Measurements from ENCODE around the gene DPM1.

The DPM1 gene

DNA sequence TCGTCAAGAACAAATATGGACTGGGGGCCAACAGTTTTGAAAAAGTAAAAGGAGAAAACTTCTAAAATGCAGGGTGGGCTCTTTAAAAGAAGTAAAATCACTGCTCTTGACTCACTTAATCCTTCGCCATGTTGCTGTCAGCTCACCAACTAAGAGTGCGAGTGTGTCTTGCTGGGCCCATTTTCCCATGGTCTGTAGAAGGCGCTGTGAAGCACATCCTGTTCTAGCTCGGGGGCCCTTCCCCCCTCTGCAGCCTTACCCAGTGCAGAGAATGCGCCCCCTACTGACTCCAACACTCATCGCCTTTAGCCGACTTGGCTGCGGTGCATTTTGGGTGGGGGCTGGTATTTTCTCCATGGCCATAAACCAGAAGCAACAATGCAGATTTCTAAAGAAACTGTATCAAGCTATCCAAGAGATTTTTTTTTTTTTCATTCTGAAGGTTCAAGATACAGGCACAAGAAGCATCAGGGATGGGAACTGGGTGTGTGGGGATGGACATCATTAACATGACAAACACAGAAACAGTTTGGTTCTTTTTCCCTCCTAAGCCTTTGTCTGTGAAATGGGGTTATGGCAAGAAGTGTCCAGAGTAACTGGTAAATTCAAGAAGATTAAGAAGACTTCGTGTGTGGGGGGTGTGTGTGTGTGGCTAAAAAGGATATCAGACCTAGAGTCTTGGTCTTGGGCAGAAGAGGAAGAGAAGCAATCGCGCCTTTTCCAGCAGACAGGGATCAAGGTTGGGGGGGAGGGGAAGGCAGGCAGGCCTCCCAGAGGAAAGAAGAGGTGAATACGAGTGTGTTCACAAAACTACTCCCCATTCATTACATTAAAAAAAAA lies 28.8 kb downstream of the DPM1 start:
- Mint-ChIP-seq H3K4me3 (peak overlapping the region; percentile 85), H3K4me1 (ENCODE audit: low read depth) (peaks cover 61% of the 10 kb centered on the region), H3K27me3 (no peaks in the 10 kb centered on the region), H3K9me3 (no peaks in the 10 kb centered on the region), H3K27ac (peak overlapping the region; percentile 92), H3K36me3 (ENCODE audit: low read depth) (peaks cover 85% of the 10 kb centered on the region)
- DNase-seq: peak; percentile 88

DNA sequence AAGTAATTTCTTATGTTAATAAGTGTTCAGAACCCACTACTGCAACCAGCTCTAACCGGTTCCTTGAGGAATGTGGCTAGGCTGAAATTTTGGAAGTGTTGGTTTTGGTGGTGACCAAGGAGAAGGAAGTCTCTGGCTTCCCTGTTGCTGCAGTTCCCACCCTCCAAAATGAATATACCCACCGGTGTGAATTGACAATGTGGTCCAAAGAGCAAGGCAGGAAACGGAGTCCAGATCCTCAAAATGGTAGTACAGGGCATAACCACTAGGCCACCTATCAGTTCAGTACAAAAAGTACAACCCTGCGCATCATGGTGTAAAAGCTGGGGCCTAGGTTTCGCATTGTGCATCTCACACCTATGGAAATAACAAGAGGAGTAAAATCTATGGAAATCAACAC lies 29.9 kb downstream of the DPM1 start:
- H3K9me3 Mint-ChIP-seq: no peaks in the 10 kb centered on the region
- H3K4me3 Mint-ChIP-seq: peak overlapping the region; percentile 85
- H3K36me3 Mint-ChIP-seq (ENCODE audit: low read depth): peaks cover 87% of the 10 kb centered on the region
- H3K27me3 Mint-ChIP-seq: no peaks in the 10 kb centered on the region
- peak overlapping the region; percentile 92 for H3K27ac Mint-ChIP-seq
- H3K4me1 Mint-ChIP-seq (ENCODE audit: low read depth): peaks cover 70% of the 10 kb centered on the region
- no peak for DNase-seq

DNA sequence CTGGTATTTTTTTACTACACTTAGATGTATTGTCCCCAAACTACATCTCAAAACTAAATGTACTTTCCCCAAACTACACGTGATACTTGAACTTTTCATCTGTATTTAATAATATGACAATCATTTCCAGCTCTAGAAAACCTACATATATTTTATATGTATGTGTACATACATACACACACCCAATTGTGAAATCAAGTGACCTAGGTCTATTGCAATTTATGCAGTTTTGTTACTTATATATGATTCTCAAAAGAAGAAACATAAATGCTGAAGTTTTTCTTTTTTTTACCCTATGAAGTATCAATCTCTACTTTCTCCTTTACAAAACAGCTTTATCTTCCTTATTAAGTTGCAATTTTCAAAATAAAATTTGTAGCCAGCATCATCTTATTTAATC lies 31.8 kb downstream of the DPM1 start:
- Mint-ChIP-seq H3K4me1 (ENCODE audit: low read depth) (peaks cover 73% of the 10 kb centered on the region), H3K36me3 (ENCODE audit: low read depth) (peaks cover 86% of the 10 kb centered on the region), H3K4me3 (peak overlapping the region; percentile 35), H3K27me3 (no peaks in the 10 kb centered on the region), H3K9me3 (no peaks in the 10 kb centered on the region), H3K27ac (no peak overlapping the region)
- DNase-seq: no peak

DNA sequence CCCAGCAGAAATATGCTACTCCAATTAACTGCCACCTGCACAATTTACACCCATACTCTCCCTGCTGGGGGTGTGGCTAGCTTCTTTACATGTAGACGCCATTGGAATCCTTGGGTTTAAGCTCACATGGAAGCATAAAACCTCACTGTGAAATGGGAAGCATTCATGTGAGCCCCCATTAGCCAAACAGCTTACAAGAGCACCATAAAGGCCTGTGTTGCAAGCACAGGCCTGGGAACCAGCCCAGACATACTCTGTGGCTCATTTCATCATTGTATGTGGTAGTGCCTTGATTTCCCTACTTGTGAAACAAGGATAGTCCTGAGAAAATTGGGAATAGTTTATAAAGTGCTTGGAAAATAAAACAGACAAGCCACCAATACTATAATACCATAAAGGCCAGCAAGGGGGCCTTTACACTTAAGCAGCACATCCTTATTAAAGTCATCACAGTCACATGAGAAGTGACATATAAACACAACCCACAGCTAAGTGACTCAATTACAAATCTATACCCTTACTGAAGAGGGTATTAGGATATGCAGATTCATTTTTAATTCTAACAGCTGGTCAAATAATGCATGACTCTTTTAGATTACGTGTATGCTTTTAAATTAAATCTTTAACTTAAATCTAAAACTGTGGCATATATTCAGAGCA lies 33.9 kb downstream of the DPM1 start:
- H3K4me3 Mint-ChIP-seq: no peak overlapping the region
- H3K36me3 Mint-ChIP-seq (ENCODE audit: low read depth): peaks cover 88% of the 10 kb centered on the region
- H3K27me3 Mint-ChIP-seq: no peaks in the 10 kb centered on the region
- no peaks in the 10 kb centered on the region for H3K9me3 Mint-ChIP-seq
- DNase-seq: no peak
- peaks cover 87% of the 10 kb centered on the region for H3K4me1 Mint-ChIP-seq (ENCODE audit: low read depth)
- H3K27ac Mint-ChIP-seq: peak overlapping the region; percentile 77

DNA sequence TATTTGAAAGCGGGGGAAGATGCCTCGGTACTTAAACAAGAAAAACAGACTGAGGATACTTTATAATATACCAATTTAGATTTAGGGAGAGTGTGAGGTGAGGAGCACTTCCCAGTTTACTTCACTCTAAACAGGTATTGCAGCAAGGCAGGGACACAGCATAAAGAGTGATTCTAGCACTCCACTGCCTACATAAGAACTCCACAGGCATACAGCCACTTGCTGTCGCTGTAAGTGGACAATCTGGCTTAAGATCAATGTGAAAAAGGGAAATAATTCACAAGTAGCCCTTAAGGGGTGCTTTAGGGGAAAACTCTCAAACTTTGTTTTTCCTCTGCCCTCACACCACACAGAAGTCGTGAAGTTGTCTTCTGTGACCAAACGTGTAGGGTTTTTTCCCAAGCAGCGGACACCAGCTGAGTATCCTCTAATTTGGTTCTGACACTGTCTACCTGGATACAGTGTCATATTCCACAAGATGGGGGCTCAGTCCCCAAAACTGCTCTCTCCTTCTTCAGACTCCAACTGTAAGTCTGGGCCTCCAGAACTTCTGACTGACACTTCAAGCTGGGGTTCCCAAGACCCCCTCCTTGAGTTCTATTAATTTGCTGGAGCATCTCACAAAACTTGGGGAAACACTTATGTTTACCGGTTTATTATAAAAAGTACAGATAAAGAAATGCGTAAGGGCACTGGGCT lies 36.4 kb downstream of the DPM1 start:
- Mint-ChIP-seq H3K27me3 (no peaks in the 10 kb centered on the region), H3K4me1 (ENCODE audit: low read depth) (peaks cover 87% of the 10 kb centered on the region), H3K9me3 (no peaks in the 10 kb centered on the region), H3K36me3 (ENCODE audit: low read depth) (peaks cover 85% of the 10 kb centered on the region), H3K4me3 (no peak overlapping the region), H3K27ac (peak overlapping the region; percentile 70)
- DNase-seq: no peak

DNA sequence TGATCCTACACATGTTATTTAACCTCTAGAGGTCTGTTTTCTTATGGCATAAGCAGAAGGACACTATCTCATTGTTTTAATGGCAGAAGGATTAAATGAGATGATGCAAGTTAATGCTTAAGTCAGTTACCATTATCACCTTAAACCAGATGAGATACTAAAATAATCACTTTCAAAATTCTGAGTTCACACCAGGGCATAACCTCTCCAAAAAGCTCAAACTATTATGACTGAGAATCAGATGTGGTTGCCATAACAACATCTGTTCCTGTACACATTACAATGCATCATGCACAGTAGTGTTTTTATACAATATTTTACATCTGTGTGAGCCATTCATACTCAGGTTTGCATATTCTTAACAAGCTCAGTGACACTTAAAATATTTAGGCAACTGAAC lies 37.3 kb downstream of the DPM1 start:
- no peaks in the 10 kb centered on the region for H3K27me3 Mint-ChIP-seq
- peaks cover 88% of the 10 kb centered on the region for H3K36me3 Mint-ChIP-seq (ENCODE audit: low read depth)
- peak overlapping the region; percentile 13 for H3K27ac Mint-ChIP-seq
- no peaks in the 10 kb centered on the region for H3K9me3 Mint-ChIP-seq
- H3K4me3 Mint-ChIP-seq: no peak overlapping the region
- H3K4me1 Mint-ChIP-seq (ENCODE audit: low read depth): peaks cover 91% of the 10 kb centered on the region
- no peak for DNase-seq

DNA sequence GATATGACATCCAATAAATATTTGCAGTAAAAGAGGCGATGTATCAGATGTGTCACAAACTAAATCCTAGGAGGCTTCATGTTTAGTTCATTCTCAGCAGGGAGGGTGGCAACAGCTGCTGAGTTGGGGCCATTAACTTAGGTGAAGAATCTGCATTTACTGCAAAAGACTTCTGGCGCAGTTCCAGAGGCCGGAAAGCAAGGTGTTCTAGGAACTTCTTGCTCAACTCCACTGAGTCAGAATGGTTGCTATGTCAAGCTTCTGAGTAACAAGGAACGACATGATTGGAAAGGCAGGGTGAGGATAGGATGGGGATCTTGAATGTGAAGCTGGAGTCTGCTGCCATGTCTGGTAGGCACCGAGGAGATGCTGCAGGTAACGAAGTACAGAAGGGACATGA lies 38.8 kb downstream of the DPM1 start:
- Mint-ChIP-seq H3K27me3 (no peaks in the 10 kb centered on the region), H3K27ac (peak overlapping the region; percentile 66), H3K4me3 (no peak overlapping the region), H3K36me3 (ENCODE audit: low read depth) (peaks cover 85% of the 10 kb centered on the region), H3K9me3 (no peaks in the 10 kb centered on the region), H3K4me1 (ENCODE audit: low read depth) (peaks cover 91% of the 10 kb centered on the region)
- no peak for DNase-seq

DNA sequence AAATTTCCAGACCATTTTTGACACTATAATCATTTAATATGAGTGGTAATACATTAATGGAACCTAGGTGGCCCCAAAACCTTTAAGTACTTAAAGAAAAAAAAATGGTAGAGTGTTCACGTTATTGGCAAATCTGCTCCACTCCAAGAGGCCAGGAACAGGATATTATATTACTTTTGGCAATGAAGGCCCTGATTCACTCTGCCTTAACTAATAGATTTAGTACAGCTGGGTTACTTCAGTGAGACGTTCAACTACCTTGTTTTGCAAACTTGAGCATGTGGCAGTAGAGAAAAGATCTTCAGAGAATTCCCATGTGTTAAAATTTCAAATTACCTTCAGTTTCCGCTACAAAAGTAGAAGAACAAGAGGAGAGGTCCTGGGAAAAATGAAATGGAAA lies 39.9 kb downstream of the DPM1 start:
- no peak for DNase-seq
- peak overlapping the region; percentile 41 for H3K27ac Mint-ChIP-seq
- H3K4me1 Mint-ChIP-seq (ENCODE audit: low read depth): peaks cover 92% of the 10 kb centered on the region
- H3K9me3 Mint-ChIP-seq: no peaks in the 10 kb centered on the region
- peaks cover 85% of the 10 kb centered on the region for H3K36me3 Mint-ChIP-seq (ENCODE audit: low read depth)
- no peak overlapping the region for H3K4me3 Mint-ChIP-seq
- no peaks in the 10 kb centered on the region for H3K27me3 Mint-ChIP-seq

DNA sequence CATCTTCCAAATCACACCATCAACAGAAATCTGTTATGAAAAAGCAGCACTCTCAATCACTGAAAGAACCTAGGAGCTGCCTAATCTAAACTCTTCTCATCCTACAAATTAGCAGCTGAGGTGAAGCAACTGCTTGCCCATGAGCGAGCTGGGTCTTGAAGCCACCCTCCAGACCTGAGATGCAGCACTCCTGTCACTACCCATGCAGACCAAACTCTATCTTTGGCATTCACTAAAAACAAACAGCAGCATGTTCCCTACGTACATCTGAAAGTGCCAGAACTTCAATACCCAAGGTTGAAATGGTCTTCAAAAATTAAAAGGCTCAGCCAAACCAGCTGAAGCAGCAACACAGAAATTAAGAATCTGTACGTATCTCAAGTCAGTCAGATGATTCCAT lies 41.4 kb downstream of the DPM1 start:
- Mint-ChIP-seq H3K27me3 (no peaks in the 10 kb centered on the region), H3K27ac (peak overlapping the region; percentile 53)

DNA sequence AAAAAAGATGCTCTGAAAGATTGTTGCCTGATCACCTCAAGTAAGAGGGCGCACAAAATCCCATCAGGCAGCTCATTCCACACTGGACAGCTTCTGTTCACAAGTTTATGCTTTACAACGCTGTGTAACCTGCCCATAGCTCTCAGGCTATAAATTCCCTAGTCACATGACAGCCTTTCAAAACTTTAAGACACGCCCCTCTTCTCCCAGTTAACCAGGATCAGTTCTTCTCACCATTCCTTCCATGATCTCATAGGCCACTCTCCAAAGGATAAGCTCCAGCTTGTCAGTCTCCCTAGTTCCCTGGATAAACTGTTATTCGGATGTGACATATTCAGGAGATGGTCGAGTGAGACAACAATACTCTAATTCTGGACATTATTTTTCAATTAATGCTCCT lies 42.1 kb downstream of the DPM1 start:
- H3K27me3 Mint-ChIP-seq: no peaks in the 10 kb centered on the region
- H3K36me3 Mint-ChIP-seq (ENCODE audit: low read depth): peaks cover 80% of the 10 kb centered on the region
- no peak overlapping the region for H3K4me3 Mint-ChIP-seq
- DNase-seq: no peak
- peak overlapping the region; percentile 65 for H3K27ac Mint-ChIP-seq
- peaks cover 93% of the 10 kb centered on the region for H3K4me1 Mint-ChIP-seq (ENCODE audit: low read depth)
- no peaks in the 10 kb centered on the region for H3K9me3 Mint-ChIP-seq

More for the DNA sequence above, 41.4 kb downstream of the DPM1 start:
- no peaks in the 10 kb centered on the region for H3K9me3 Mint-ChIP-seq
- H3K4me1 Mint-ChIP-seq (ENCODE audit: low read depth): peaks cover 93% of the 10 kb centered on the region
- no peak overlapping the region for H3K4me3 Mint-ChIP-seq
- DNase-seq: no peak
- H3K36me3 Mint-ChIP-seq (ENCODE audit: low read depth): peaks cover 80% of the 10 kb centered on the region

DNA sequence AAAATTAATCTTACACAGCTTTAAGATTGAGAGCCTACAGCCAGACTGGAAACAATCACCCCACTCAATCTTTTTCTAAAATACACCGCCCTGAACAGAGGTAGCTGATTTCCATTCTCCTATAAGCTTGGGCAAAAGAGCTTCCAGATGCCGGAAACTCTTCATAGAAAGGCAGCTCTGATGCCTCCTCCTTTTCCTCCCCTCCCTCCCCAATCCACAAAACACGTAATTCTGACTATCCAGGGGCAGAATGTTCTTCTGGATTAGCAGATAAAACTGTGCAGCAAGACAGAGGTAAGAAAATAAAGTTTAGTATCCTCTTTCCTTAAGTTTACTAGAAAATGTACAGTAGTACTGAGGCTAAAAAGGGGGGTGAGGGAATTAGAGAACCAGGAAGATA lies 42.9 kb downstream of the DPM1 start:
- Mint-ChIP-seq H3K27ac (peak overlapping the region; percentile 65), H3K9me3 (no peaks in the 10 kb centered on the region), H3K4me1 (ENCODE audit: low read depth) (peaks cover 90% of the 10 kb centered on the region), H3K36me3 (ENCODE audit: low read depth) (peaks cover 81% of the 10 kb centered on the region), H3K27me3 (no peaks in the 10 kb centered on the region), H3K4me3 (no peak overlapping the region)
- no peak for DNase-seq

DNA sequence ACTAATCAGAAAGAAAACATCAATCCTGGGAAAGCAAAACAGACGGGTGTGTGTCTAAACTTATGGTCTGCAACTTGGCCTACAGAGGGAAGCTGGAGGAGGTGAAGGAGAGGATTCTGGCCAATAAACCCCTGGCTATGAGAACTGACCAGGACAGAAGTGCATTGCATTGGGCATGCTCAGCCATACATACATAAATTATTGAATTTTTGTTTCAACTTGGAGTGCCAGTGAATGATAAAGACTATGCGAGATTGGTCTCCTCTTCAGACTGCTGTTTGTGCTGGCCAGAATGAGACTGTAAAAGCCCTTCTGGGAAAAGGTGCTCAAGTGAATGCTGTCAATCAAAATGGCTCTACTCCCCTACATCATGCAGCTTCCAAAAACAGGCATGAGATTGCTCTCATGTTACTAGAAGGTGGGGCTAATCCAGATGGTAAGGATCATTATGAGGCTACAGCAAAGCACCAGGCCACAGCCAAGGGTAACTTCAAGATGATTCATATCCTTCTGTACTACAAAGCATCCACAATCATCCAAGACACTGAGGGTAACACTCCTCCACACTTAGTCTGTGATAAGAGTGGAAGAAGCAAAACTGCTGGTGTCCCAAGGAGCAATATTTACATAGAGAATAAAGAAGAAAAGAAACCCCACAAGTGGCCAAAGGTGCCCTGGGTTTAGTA lies 44.5 kb downstream of the DPM1 start:
- H3K4me3 Mint-ChIP-seq: no peak overlapping the region
- peak overlapping the region; percentile 90 for H3K27ac Mint-ChIP-seq
- H3K27me3 Mint-ChIP-seq: no peaks in the 10 kb centered on the region
- no peak for DNase-seq
- H3K36me3 Mint-ChIP-seq (ENCODE audit: low read depth): peaks cover 80% of the 10 kb centered on the region
- no peaks in the 10 kb centered on the region for H3K9me3 Mint-ChIP-seq
- H3K4me1 Mint-ChIP-seq (ENCODE audit: low read depth): peaks cover 91% of the 10 kb centered on the region

DNA sequence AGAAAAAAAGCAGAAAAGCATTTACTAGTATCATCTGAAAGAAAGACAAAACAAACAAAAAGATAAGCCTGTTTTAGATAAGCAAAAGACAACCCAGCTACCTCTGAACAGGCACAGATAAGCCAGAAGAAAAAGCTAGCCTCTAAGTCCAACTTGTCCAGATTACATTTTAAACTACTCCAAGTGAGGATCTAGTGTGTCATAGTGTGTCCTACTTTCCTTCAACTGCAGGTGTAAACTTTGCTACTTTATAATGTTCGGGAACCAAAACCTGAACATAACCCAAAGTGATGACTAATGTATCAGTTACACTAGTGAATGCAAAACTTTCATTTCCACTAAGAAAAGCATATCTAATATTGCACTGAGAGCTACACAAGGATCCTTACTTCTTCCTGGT lies 46.6 kb downstream of the DPM1 start:
- H3K4me1 Mint-ChIP-seq (ENCODE audit: low read depth): peaks cover 79% of the 10 kb centered on the region
- peak overlapping the region; percentile 77 for H3K27ac Mint-ChIP-seq
- H3K36me3 Mint-ChIP-seq (ENCODE audit: low read depth): peaks cover 77% of the 10 kb centered on the region
- H3K4me3 Mint-ChIP-seq: no peak overlapping the region
- H3K27me3 Mint-ChIP-seq: no peaks in the 10 kb centered on the region
- no peaks in the 10 kb centered on the region for H3K9me3 Mint-ChIP-seq
- no peak for DNase-seq

DNA sequence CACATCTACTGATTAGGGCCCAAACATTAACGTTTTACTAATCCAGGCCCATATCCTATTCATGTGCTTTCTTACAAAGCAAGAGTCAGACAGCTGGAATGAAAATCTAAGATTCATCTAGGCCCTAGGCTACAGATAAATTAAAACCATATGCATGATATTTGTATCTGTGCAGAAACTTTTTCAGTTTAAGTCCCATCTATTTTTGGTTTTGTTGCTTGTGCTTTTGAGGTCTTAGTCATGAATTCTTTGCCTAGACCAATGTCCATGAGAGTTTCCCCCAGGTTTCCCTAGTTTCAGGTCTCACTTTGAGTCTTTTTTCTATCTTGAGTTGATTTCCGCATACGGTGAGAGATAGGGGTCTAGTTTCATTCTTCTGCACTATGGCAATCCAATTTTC lies 47.3 kb downstream of the DPM1 start:
- H3K4me1 Mint-ChIP-seq (ENCODE audit: low read depth): peaks cover 76% of the 10 kb centered on the region
- H3K27me3 Mint-ChIP-seq: no peaks in the 10 kb centered on the region

More for the DNA sequence above, 47.3 kb downstream of the DPM1 start:
- Mint-ChIP-seq H3K9me3 (no peaks in the 10 kb centered on the region), H3K27ac (peak overlapping the region; percentile 77), H3K4me3 (no peak overlapping the region), H3K36me3 (ENCODE audit: low read depth) (peaks cover 77% of the 10 kb centered on the region)
- DNase-seq: no peak
